ENCODE measurements around the gene SYK.
"Not testable (repeated sequence)": the region's sequence is repeated elsewhere in the genome, so short reads cannot be mapped to it uniquely, and the experiment has no call there.

Gene SYK

GRCh38 chr9:90795871-90796317, 5.7 kb upstream of the SYK start:
- no peak for DNase-seq (ENCODE audit: low read depth)

- DNase-seq (ENCODE audit: low read depth): no peak
Observed at GRCh38 chr9:90799271-90799852, 2.3 kb upstream of the SYK start.

DNA sequence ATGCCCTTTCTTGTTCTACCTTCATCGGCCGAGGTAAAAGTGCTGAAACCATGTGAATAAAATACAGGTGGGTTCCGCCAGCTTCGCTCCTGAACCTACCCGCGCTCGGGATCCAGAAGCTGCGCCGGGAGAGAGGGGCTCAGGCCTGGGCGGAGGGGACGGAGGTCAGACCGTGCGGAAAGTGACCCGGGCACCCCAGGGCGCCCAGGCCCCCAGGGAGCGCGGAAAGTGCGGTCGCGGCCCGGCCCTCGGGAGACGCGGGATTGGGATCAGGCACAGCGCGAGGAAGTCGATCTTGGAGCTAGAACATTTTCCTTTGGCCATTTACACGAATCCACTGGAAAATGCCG, 329 bp downstream of the SYK start:
- no peak for DNase-seq (ENCODE audit: low read depth)

GRCh38 chr9:90802386-90802985, 867 bp downstream of the SYK start:
- DNase-seq (ENCODE audit: low read depth): no peak

- no peak for DNase-seq (ENCODE audit: low read depth)
Observed at GRCh38 chr9:90803860-90804593, 2.4 kb downstream of the SYK start.

DNA sequence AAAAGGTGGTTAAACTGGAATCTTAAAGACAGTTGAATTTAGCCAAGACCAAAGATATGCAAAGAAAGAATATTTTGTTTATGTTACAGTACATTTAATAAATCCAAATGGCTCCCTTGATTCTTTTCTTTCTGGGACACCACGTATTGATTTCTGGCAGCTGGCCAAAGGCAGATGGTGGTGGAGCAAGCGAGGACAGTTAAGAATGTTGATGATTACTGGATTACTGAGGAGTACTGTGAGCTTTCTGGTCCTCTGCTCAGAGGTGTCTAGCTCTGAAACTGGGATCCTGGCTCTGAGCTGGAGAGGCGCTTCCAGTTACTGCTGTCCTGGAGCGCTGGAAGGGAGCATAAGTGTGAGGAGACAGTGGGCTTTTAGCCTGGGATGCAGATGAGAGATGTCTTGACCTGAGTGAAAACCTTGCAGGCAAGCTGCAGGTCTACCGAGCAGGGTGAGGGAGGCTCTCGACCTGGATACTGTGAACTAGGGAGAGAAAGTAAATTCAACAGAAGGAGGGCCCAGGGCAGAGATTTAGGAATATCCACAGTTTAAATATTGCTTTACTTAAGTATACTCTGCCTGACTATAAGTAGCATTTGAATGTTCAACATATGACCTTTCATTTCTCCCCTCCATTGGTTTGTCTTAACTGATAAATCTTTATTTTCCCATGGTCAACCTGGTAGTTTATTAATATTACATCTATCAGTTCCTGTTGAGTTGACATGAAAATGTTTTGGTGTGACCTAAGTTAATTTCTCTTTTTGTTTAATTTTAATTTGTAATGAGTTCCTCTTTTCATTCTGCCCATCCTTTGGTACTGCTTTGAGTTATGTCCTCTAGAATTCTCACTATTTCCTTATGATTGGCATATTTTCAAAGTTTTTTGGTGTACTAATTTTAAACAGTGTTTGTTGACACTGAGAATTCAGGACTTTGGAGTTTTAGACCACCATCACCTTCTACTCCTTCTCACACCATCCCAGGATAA, 3.7 kb downstream of the SYK start:
- no peak for DNase-seq (ENCODE audit: low read depth)

- no peak for DNase-seq (ENCODE audit: low read depth)
Observed at GRCh38 chr9:90807006-90807405, 5.4 kb downstream of the SYK start.

- no peak for DNase-seq (ENCODE audit: low read depth)
Observed at GRCh38 chr9:90808398-90808797, 6.8 kb downstream of the SYK start.

DNA sequence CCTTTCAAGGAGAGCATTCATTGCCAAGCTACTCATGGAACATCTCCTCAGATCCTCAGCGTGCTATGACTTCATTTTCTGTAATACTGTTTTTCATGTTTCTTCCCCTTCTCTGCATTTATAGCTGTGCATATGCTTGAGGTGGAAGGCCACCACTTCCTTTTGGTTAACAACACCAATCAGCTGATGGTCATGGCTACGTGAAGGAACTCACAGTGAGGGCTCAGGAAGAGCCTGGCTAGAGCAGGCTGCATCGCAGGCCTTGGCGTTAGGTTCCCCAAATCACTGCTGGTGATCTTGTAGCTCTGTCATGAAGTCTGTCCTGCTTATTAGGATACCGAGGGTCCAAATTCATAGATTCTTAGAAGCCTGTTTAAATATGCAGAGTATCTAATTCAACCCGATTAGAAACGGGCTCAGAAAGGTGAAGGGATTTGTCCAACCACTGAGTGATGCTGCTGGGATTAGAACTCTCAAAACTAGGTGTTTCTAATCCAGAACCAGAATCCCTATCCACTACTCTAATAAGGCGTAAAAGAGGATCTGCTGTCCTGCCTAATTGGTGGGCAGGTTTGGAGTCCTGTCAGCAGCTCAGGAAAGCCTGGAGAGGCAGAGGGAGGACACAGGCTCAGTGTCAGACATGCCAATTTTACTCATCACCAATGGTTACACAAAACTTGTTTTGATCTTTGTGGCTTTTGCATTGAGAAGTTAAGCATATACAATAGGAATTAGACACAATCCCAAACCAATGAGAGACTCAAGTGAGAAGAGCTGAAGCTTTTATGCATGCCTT, 7.5 kb downstream of the SYK start:
- DNase-seq (ENCODE audit: low read depth): no peak

DNA sequence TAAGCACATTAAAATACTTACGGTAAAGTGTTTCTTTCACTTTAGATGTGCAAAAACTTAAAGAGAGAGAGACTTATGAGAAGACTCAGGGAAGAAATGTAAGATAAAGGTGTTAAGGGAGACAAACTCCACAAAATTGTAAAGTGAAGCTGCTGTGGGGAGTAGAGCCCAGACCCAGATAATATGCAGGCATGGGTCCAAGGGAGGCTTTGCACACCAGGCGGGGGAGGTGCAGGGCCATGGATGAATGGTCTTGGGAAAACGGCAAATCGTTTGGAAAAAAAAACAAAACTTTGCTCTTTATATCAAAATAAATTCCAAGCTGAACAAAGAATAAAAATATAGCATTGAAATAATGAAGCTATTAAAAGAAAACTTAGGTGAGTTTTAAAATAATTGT, 9.1 kb downstream of the SYK start:
- no peak for DNase-seq (ENCODE audit: low read depth)

GRCh38 chr9:90813046-90813445, 11.4 kb downstream of the SYK start:
- no peak for DNase-seq (ENCODE audit: low read depth)

GRCh38 chr9:90813523-90813922, 11.9 kb downstream of the SYK start:
- no peak for DNase-seq (ENCODE audit: low read depth)

GRCh38 chr9:90814355-90814754, 12.7 kb downstream of the SYK start:
- DNase-seq (ENCODE audit: low read depth): no peak

- peak; percentile 9 for DNase-seq (ENCODE audit: low read depth)
Observed at GRCh38 chr9:90815183-90815943, 13.7 kb downstream of the SYK start.

DNA sequence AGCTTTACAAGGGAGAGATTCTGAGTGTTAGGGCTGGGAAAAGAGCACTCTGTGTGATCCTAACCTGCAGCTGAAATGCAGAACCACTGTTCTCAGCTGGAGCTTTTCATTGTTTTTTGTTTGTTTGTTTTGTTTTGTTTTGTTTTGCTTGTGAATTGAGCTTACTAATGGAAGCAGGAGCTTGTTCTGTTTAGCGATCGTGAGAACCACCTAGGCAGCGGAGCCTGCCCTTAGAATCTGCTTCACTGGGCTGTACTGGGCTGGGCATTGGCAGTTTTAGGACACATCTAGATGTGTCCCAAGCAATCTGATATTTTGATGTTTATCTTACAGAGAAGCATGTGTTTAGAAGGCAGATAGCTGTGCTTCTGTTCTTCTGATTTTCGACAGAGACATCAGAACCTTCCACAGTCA, 14.3 kb downstream of the SYK start:
- no peak for DNase-seq (ENCODE audit: low read depth)

- DNase-seq (ENCODE audit: low read depth): no peak
Observed at GRCh38 chr9:90816690-90817089, 15.1 kb downstream of the SYK start.

GRCh38 chr9:90818279-90818678, 16.7 kb downstream of the SYK start:
- DNase-seq (ENCODE audit: low read depth): no peak

DNA sequence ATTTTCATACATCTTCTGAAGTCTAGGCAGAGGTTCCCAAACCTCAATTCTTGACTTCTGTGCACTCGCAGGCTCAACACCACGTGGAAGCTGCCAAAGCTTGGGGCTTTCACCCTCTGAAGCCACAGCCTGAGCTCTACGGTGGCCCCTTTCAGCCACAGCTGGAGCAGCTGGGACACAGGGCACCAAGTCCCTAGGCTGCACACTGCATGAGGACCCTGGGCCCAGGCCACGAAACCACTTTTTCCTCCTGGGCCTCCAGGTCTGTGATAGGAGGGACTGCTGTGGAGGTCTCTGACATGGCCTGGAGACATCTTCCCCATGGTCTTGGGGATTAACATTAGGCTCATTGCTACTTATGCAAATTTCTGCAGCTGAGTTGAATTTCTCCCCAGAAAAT, 18.8 kb downstream of the SYK start:
- DNase-seq (ENCODE audit: low read depth): not testable (repeated sequence)

- not testable (repeated sequence) for DNase-seq (ENCODE audit: low read depth)
Observed at GRCh38 chr9:90821236-90821635, 19.6 kb downstream of the SYK start.

GRCh38 chr9:90821697-90822096, 20.1 kb downstream of the SYK start:
- no peak for DNase-seq (ENCODE audit: low read depth)

- DNase-seq (ENCODE audit: low read depth): no peak
Observed at GRCh38 chr9:90822866-90823265, 21.2 kb downstream of the SYK start.

All from stimulated activated CD4-positive, alpha-beta T cell treated with anti-CD3 and anti-CD28 coated beads, Interleukin-2, amount 100 ng/mL, for 4 hours (primary cell).